VCaP (cell line): ENCODE results near the gene SYNPO.
A peak's percentile ranks its signal among the peaks of the same experiment; 100 is the strongest.

ENCODE experiments used
- H3K27ac ChIP-seq: fragments of 450-650 bp; 2 replicates; pipeline ENCODE4 v1.5.1; 2017
- TF ChIP-seq, protein P1 (sequence below): fragments of 450-650 bp; conservative IDR thresholded peaks from 2 replicates; pipeline ENCODE4 v1.5.1; 2017; ENCODE audit warnings: mild to moderate bottlenecking, moderate library complexity

Gene SYNPO

DNA sequence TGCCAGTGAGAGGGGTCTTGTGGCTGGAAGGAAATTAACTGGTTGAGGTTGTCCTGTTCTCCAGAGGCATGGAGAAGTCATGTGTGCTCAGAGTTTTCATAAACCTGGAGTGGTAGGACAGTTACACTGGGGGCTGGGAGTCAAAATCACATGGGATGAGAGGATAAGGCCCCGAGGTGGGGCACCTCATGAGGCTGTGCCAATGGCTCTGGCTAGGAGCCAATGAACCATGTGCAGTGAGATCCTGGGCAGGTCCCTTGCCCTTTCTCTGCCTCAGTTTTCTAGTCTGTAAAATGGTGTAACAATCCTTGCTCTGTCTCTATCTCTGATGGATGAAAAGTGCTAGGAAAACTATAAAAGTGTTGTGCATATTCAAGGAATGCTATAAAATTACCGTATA is 7.0 kb upstream of the SYNPO start:
- H3K27ac ChIP-seq, result no peak overlapping the region
- TF ChIP-seq, protein P1, sequence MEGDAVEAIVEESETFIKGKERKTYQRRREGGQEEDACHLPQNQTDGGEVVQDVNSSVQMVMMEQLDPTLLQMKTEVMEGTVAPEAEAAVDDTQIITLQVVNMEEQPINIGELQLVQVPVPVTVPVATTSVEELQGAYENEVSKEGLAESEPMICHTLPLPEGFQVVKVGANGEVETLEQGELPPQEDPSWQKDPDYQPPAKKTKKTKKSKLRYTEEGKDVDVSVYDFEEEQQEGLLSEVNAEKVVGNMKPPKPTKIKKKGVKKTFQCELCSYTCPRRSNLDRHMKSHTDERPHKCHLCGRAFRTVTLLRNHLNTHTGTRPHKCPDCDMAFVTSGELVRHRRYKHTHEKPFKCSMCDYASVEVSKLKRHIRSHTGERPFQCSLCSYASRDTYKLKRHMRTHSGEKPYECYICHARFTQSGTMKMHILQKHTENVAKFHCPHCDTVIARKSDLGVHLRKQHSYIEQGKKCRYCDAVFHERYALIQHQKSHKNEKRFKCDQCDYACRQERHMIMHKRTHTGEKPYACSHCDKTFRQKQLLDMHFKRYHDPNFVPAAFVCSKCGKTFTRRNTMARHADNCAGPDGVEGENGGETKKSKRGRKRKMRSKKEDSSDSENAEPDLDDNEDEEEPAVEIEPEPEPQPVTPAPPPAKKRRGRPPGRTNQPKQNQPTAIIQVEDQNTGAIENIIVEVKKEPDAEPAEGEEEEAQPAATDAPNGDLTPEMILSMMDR, result no peak

DNA sequence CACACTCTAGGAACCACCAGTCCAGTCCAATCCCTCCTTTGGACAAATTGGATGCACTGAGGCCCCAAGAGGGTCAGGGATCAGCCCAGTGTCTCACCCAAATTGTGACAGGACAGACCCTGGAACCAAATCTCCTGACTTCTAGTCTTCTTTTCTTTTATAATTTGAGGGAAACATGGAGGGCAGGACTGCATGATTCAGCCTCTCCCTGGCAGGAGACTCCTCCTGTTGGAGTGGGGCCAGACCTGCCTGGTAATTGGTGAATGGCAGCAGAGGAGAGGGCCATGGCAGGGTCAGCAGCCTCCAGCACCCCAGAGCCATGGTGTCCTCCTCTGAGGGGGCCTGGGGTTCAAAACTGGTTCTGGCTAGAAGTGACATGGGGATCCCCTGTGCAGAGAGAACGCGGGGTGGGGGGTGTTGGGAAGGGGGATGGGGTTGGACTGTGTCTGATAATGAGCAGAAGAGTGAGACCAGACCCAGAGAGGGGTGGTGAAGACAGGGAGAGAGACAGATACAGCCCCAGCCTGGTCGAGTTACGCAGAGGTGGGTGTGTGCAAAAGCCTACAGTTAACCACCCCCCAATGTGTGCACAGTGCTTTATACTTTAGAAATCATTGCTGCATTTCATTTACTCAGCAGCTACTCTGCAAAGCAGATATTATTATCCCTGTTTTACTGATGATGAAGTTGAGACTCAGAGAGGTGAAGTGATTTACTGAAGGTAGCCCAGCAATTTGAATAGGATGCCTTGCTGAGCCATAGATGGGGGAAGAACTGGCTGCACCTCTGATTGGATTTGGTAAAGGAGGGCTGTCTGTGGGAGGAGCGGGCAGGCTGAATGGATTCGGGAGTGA is 3.8 kb upstream of the SYNPO start:
- TF ChIP-seq, protein P1, result no peak
- H3K27ac ChIP-seq, result peak overlapping the region; percentile 31

DNA sequence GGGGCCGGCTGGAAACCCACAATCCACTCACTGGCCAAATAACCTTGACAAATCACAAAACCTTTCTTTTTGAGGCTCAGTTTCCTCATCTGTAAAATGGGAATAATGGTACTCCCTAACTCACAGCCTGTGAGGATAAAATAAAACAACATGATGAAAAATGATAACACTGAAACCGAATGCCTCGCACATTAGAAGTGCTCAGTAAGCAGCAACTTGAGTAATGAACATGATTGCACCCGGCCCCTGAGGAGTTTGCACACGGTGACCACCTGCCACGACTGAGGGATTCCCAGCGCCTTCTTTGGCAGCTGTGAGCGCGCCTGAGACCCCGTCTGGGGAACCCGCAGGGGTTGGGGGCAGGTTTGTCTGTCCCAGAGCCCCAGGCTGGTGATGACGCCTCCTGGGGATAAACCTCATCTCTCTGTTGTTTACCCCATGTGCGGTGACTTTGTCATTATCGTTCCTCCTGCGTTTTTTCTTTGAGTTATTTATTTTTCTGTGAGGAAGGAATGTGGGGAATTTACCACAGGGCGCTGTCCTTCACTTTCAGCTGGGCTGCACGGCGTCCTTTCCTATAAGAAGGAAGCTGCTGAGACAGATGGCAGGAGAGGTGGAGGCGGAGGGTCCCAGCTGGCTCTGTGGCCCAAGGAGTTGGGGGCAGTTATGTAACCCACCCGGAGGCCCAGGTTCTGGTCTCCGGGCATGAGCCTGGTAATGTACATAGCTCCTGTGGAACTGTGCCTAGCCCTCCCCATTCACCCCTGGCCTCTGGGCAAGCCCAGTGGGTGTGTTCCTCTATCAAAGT is 3.0 kb upstream of the SYNPO start:
- H3K27ac ChIP-seq, result no peak overlapping the region
- TF ChIP-seq, protein P1, result no peak

DNA sequence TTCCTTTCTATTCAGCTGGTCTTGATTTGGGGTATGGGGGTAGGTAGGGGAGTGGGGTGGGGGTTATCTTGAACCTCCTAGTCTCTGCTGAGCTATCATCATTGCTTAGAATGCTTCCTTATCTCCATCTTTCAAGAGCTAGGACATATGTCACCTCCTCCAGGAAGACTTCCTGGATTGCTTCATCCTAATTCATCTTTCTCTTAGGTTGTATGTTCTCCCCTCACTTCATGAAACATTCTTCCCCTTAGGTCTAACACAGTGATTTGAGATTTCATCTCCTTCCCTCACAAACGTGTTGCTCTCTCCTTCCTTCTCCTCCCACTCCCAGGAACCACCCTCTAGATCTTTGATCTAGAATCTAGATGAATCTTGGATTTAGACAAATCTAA is 2.4 kb upstream of the SYNPO start:
- TF ChIP-seq, protein P1, result no peak
- no peak overlapping the region for H3K27ac ChIP-seq

DNA sequence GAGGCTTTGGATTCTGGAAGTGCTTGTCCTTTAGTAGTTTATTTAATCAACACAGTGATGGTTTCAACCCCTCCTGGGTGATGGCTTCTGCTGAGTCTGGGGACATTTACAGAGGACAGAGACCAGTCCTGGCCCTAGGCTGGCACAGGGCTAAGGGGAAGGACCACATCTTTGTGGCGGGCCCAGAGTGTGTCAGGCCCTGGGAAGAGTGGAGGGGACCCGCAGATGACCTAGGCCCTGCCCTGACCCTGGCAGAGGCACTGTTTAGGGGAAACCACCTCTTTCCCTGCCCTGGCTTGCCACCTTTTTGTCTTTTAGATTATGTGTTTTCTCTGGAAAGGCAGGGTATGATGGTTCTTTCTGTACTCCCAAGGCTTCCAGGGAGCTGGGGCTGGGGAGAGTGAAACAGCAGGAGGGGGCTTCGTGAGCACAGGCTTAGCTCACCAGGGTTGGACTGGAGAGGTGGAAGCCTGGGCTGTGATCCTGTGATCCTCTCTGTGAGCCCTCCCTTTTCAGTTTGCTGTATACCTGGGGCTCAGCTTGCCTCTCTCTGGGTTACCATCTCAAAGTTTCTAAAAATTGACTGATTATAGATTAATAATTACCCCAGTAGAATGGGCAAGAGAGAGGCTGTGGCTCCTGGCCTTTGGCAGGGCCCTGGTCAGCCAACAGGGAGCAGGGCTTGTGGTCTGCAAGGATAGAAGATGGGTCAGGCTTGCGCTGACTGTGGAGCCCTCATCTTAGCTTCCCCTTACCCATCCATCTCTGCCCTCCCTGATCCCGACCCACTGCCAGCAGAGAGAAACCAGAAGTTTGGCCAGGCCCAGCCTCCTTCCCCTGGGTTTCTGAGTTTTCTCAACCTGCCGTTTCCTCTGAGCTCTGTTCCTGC is 1.7 kb upstream of the SYNPO start:
- no peak overlapping the region for H3K27ac ChIP-seq

DNA sequence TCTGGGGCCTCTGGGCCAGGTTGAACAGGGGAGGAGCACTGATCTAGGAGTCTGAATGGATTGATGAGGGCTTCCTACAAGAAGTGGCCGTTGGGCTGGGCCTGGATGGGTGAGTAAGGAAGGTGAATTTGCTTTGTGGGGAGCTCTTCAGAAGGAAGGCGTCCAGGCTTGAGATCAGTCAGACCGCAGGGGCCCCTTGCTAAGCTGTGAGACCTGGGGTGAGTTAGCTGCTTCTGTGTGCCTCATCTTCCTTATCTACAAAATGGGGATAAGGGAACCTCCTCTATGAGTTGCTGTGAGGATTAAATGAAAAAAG is 1.1 kb upstream of the SYNPO start:
- no peak overlapping the region for H3K27ac ChIP-seq

More for the DNA sequence above, 1.7 kb upstream of the SYNPO start:
- TF ChIP-seq, protein P1, result no peak

More for the DNA sequence above, 1.1 kb upstream of the SYNPO start:
- TF ChIP-seq, protein P1, result no peak
